H9 (cell line): ENCODE results near the gene TIRAP. TPM values are rescaled to one million over a fixed set of nuclear protein-coding genes. Genes with fewer than 3 reads are reported as not detected.

Source experiments
- DNase-seq: peaks from one replicate; pipeline ENCODE4 v3.0.0-alpha.2; 2017
- H2AFZ ChIP-seq: one replicate; pipeline ENCODE4 v1.6.1; 2013; ENCODE audit warnings: mild to moderate bottlenecking, low read length, control low read depth, moderate library complexity
- H2AK5ac ChIP-seq: 2 replicates; pipeline ENCODE4 v1.6.1; 2013; ENCODE audit warnings: low read length, control low read depth, mixed read lengths; ENCODE audit not compliant: insufficient read length
- H2BK120ac ChIP-seq: one replicate; pipeline ENCODE4 v1.6.1; 2013; ENCODE audit warnings: low read depth, mild to moderate bottlenecking, low read length, control low read depth, inconsistent platforms; ENCODE audit not compliant: poor library complexity, severe bottlenecking
- H2BK12ac ChIP-seq: 2 replicates; pipeline ENCODE4 v1.6.1; 2013; ENCODE audit warnings: low read length, control low read depth, mixed read lengths, low read depth; ENCODE audit not compliant: insufficient read length
- H2BK15ac ChIP-seq: 2 replicates; pipeline ENCODE4 v1.6.1; 2013; ENCODE audit warnings: low read depth, low read length, control low read depth
- H2BK20ac ChIP-seq: one replicate; pipeline ENCODE4 v1.6.1; 2013; ENCODE audit warnings: low read depth, mild to moderate bottlenecking, low read length, control low read depth, inconsistent platforms; ENCODE audit not compliant: poor library complexity, severe bottlenecking
- H2BK5ac ChIP-seq: 2 replicates; pipeline ENCODE4 v1.6.1; 2013; ENCODE audit warnings: low read length, control low read depth, mixed read lengths; ENCODE audit not compliant: insufficient read length
- H3K14ac ChIP-seq: 2 replicates; pipeline ENCODE4 v1.6.1; 2013; ENCODE audit warnings: low read length, control low read depth; ENCODE audit not compliant: insufficient read depth
- H3K18ac ChIP-seq: 2 replicates; pipeline ENCODE4 v1.6.1; 2013; ENCODE audit warnings: low read depth, mild to moderate bottlenecking, mixed read lengths, low read length, control low read depth; ENCODE audit not compliant: insufficient read length
- H3K23ac ChIP-seq: 2 replicates; pipeline ENCODE4 v1.6.1; 2013; ENCODE audit warnings: low read length, control low read depth, mixed read lengths, low read depth; ENCODE audit not compliant: insufficient read length
- H3K23me2 ChIP-seq: 2 replicates; pipeline ENCODE4 v1.6.1; 2013; ENCODE audit warnings: low read depth, mild to moderate bottlenecking, mixed read lengths, low read length, control low read depth; ENCODE audit not compliant: insufficient read length, poor library complexity, severe bottlenecking
- H3K27ac ChIP-seq: 2 replicates; pipeline ENCODE4 v1.5.1; 2013; ENCODE audit warnings: low read length, control low read depth, mixed read lengths, low read depth; ENCODE audit not compliant: insufficient read length
- H3K27me3 ChIP-seq: 2 replicates; pipeline ENCODE4 v1.6.1; 2013; ENCODE audit warnings: low read length, control low read depth, inconsistent platforms; ENCODE audit not compliant: insufficient read depth
- H3K4ac ChIP-seq: 2 replicates; pipeline ENCODE4 v1.6.1; 2013; ENCODE audit warnings: low read depth, mild to moderate bottlenecking, control low read depth, inconsistent platforms, low read length, moderate library complexity
- H3K4me1 ChIP-seq: 2 replicates; pipeline ENCODE4 v1.6.1; 2013; ENCODE audit warnings: low read length, control low read depth, inconsistent platforms; ENCODE audit not compliant: insufficient read depth
- H3K4me2 ChIP-seq: 2 replicates; pipeline ENCODE4 v1.6.1; 2013; ENCODE audit warnings: low read length, control low read depth, mixed read lengths; ENCODE audit not compliant: insufficient read length, insufficient read depth
- H3K56ac ChIP-seq: 2 replicates; pipeline ENCODE4 v1.6.1; 2013; ENCODE audit warnings: low read depth, mild to moderate bottlenecking, mixed read lengths, low read length, control low read depth; ENCODE audit not compliant: insufficient read length
- H3K79me1 ChIP-seq: 2 replicates; pipeline ENCODE4 v1.6.1; 2013; ENCODE audit warnings: low read depth, mild to moderate bottlenecking, moderate library complexity, low read length, control low read depth, inconsistent platforms; ENCODE audit not compliant: insufficient read depth, poor library complexity, severe bottlenecking
- H3K79me2 ChIP-seq: 2 replicates; pipeline ENCODE4 v1.6.1; 2013; ENCODE audit warnings: low read length, control low read depth, inconsistent platforms; ENCODE audit not compliant: insufficient read depth
- H3K9ac ChIP-seq: 2 replicates; pipeline ENCODE4 v1.6.1; 2013; ENCODE audit warnings: low read length, control low read depth, mixed read lengths; ENCODE audit not compliant: insufficient read length; ENCODE audit errors: extremely low read depth
- H3K9me3 ChIP-seq: one replicate; pipeline ENCODE4 v1.6.1; 2013; ENCODE audit warnings: low read depth, low read length, inconsistent platforms; ENCODE audit not compliant: control insufficient read depth
- H3T11ph ChIP-seq: one replicate; pipeline ENCODE4 v1.6.1; 2013; ENCODE audit warnings: mild to moderate bottlenecking, low read length, control low read depth, inconsistent platforms
- H4K20me1 ChIP-seq: one replicate; pipeline ENCODE4 v1.6.1; 2013; ENCODE audit not compliant: control insufficient read depth, insufficient read length, insufficient read depth
- H4K5ac ChIP-seq: 2 replicates; pipeline ENCODE4 v1.6.1; 2013; ENCODE audit warnings: low read depth, mild to moderate bottlenecking, mixed read lengths, low read length, control low read depth; ENCODE audit not compliant: insufficient read length
- H4K8ac ChIP-seq: replicated peaks from 2 replicates; pipeline ENCODE4 v1.6.1; 2013; ENCODE audit warnings: low read length, control low read depth, mixed read lengths, low read depth; ENCODE audit not compliant: insufficient read length
- H4K91ac ChIP-seq: 2 replicates; pipeline ENCODE4 v1.6.1; 2013; ENCODE audit warnings: low read depth, mild to moderate bottlenecking, moderate library complexity, mixed read lengths, low read length, control low read depth; ENCODE audit not compliant: insufficient read length
- H3K27ac Mint-ChIP-seq, 3 experiments: 2 replicates in 2 of 3; 3 replicates in 1 of 3; pipeline ENCODE4 v1.8.0; 2020 to 2021; ENCODE audit warnings: mixed read lengths in 3 of 3, mild to moderate bottlenecking in 1 of 3, moderate library complexity in 1 of 3
- H3K27me3 Mint-ChIP-seq: 2 replicates; pipeline ENCODE4 v1.8.0; 2021; ENCODE audit warnings: low read depth, mild to moderate bottlenecking, moderate library complexity, mixed read lengths
- H3K36me3 Mint-ChIP-seq, 3 experiments: 2 replicates in 2 of 3; 3 replicates in 1 of 3; pipeline ENCODE4 v1.8.0; 2020 to 2021; ENCODE audit warnings: low read depth in 3 of 3, mixed read lengths in 3 of 3; ENCODE audit not compliant: insufficient read depth in 1 of 3
- H3K4me1 Mint-ChIP-seq, 2 experiments: 2 replicates each; pipeline ENCODE4 v1.8.0; 2020; ENCODE audit warnings: mixed read lengths in 2 of 2
- H3K4me3 Mint-ChIP-seq, 2 experiments: 2 replicates in 1 of 2; 3 replicates in 1 of 2; pipeline ENCODE4 v1.8.0; 2020 to 2021; ENCODE audit warnings: mild to moderate bottlenecking in 2 of 2, mixed read lengths in 2 of 2, moderate library complexity in 1 of 2
- H3K9me3 Mint-ChIP-seq, 2 experiments: 2 replicates in 1 of 2; 3 replicates in 1 of 2; pipeline ENCODE4 v1.8.0; 2020; ENCODE audit warnings: mild to moderate bottlenecking in 2 of 2, mixed read lengths in 2 of 2, moderate library complexity in 1 of 2
- CTCF ChIP-seq: fragments of 200-600 bp; sonication (generic); conservative IDR thresholded peaks from 3 replicates; pipeline ENCODE4 v1.8.0; 2021; ENCODE audit warnings: antibody characterized with exemption, mild to moderate bottlenecking
- WGBS: extraction: QIAGEN DNeasy Blood & Tissue Kit; methylation state at CpG from one replicate; pipeline ENCODE4 v1.1.7; 2013; ENCODE audit warnings: missing lambda C conversion rate, low lambda C conversion rate, mixed read lengths; ENCODE audit not compliant: insufficient read length; ENCODE audit errors: extremely low coverage; 5-methylcytosine and 5-hydroxymethylcytosine counted together
- total RNA-seq: library from RNA; stranded (reverse); gene quantifications from 2 replicates; pipeline ENCODE4 v1.2.1, GENCODE V29; 2021

Gene TIRAP
- total RNA-seq, 1 experiment from 2014 or later, result 7.0 TPM

- no peak overlapping the region for H2BK5ac ChIP-seq
- Mint-ChIP-seq H3K9me3 (no peaks in the 10 kb centered on the region), H3K4me1 (no peaks in the 10 kb centered on the region), H3K27ac (no peak overlapping the region), H3K27me3 (no peaks in the 10 kb centered on the region), H3K4me3 (no peak overlapping the region), H3K36me3 (peaks cover 8 to 47% (median 11%) of the 10 kb centered on the region in 3 experiments; a peak in 5 of 7 replicates)
- H3K27me3 ChIP-seq, result no peaks in the 10 kb centered on the region
- no peak overlapping the region for H3K18ac ChIP-seq
- H3K14ac ChIP-seq, result no peak overlapping the region
- no peaks in the 10 kb centered on the region for H3K9me3 ChIP-seq
- DNase-seq, result no peak
- no peak overlapping the region for H3K4me2 ChIP-seq
- no peak overlapping the region for H2BK15ac ChIP-seq
- no CpG with 5 or more reads among the region's 2 CpGs for WGBS
- no peak for TF ChIP-seq CTCF
- no peak overlapping the region for H4K8ac ChIP-seq
- no peak overlapping the region for H3K56ac ChIP-seq
- no peaks in the 10 kb centered on the region for H3K4me1 ChIP-seq
- H2AFZ ChIP-seq, result no peak overlapping the region
- no peaks in the 10 kb centered on the region for H3K79me2 ChIP-seq
- H3K27ac ChIP-seq, result no peak overlapping the region
- no peak overlapping the region for H2BK20ac ChIP-seq
- H2AK5ac ChIP-seq, result no peak overlapping the region
- H4K91ac ChIP-seq, result no peak overlapping the region
- no peak overlapping the region for H3K23ac ChIP-seq
- H4K20me1 ChIP-seq, result no peaks in the 10 kb centered on the region
- H4K5ac ChIP-seq, result no peak overlapping the region
- no peak overlapping the region for H3T11ph ChIP-seq
- no peak overlapping the region for H2BK12ac ChIP-seq
- no peak overlapping the region for H2BK120ac ChIP-seq
- no peaks in the 10 kb centered on the region for H3K79me1 ChIP-seq
- no peak overlapping the region for H3K4ac ChIP-seq
- H3K23me2 ChIP-seq, result no peaks in the 10 kb centered on the region
- no peak overlapping the region for H3K9ac ChIP-seq
Measured at GRCh38 chr11:126297004-126297403, 14.1 kb downstream of the TIRAP start.
